Heart left ventricle (tissue), 16 donors: ENCODE data around the gene MOGAT3. TPM values are rescaled to one million over a fixed set of nuclear protein-coding genes. Genes with fewer than 3 reads are reported as not detected.
A peak's percentile ranks its signal among the peaks of the same experiment; 100 is the strongest.

Experiments
- ATAC-seq, 4 donors: fragments of 200-7000 bp; cut with Tn5 transposase; one replicate each; pipeline ENCODE4 v1.9.1; 2020 to 2022; ENCODE audit warnings: moderate library complexity in 4 of 4, mild to moderate bottlenecking in 3 of 4, moderate number of reproducible peaks in 1 of 4
- DNase-seq, 5 donors: peaks; one replicate each; pipeline ENCODE4 v3.0.0-alpha.2; 2020
- H3K27ac ChIP-seq, 12 donors: fragments of 200-600 bp; sonication (generic) in 4 of 12; one replicate each; pipeline versions ENCODE4 v1.5.0 to v1.8.0; 2016 to 2022; ENCODE audit warnings: mild to moderate bottlenecking in 2 of 12
- H3K27me3 ChIP-seq, 9 donors: fragments of 200-600 bp; sonication (generic) in 2 of 9; one replicate each; pipeline versions ENCODE4 v1.5.1 to v1.8.0; 2016 to 2022; ENCODE audit warnings: mild to moderate bottlenecking in 3 of 9
- H3K36me3 ChIP-seq, 9 donors: fragments of 200-600 bp; sonication (generic) in 2 of 9; one replicate each; pipeline versions ENCODE4 v1.5.0 to v1.8.0; 2018 to 2022; ENCODE audit warnings: mild to moderate bottlenecking in 2 of 9
- H3K4me1 ChIP-seq, 12 donors: fragments of 200-600 bp; sonication (generic) in 4 of 12; one replicate each; pipeline versions ENCODE4 v1.5.0 to v1.8.0; 2016 to 2022; ENCODE audit warnings: mild to moderate bottlenecking in 3 of 12
- H3K4me3 ChIP-seq, 12 donors: fragments of 200-600 bp; sonication (generic) in 4 of 12; one replicate each; pipeline versions ENCODE4 v1.5.0 to v1.8.0; 2017 to 2022; ENCODE audit warnings: mild to moderate bottlenecking in 9 of 12, moderate library complexity in 4 of 12
- H3K9me3 ChIP-seq, 12 donors: fragments of 200-600 bp; sonication (generic) in 4 of 12; one replicate each; pipeline versions ENCODE4 v1.5.0 to v1.8.0; 2016 to 2022; ENCODE audit warnings: mild to moderate bottlenecking in 1 of 12
- POLR2A ChIP-seq, 2 donors: fragments of 450-650 bp; IDR thresholded peaks; one replicate each; pipeline ENCODE4 v1.6.1; 2017; ENCODE audit warnings: antibody characterized with exemption in 2 of 2, mild to moderate bottlenecking in 2 of 2, moderate library complexity in 2 of 2
- WGBS, 4 donors: extraction: QIAGEN DNeasy Blood & Tissue Kit in 2 of 4; methylation state at CpG; one replicate each; pipeline versions ENCODE4 v1.1.5 to v1.1.7; 2013 to 2018; 5-methylcytosine and 5-hydroxymethylcytosine counted together
- intact Hi-C, 10 donors: fragments of 100-400 bp; cut with DNase I; formaldehyde crosslinking; loops; one replicate each; pipeline versions ENCODE4 v1.11.1 to v1.14.2; 2022
- polyA plus RNA-seq, 2 donors: library from polyadenylated mRNA; stranded (reverse); fragments of 200-250 nt; gene quantifications; one replicate each; pipeline ENCODE4 v1.2.3, GENCODE V29; 2013
- total RNA-seq, 9 donors: library from RNA; depleted of rRNA in 2 of 9; stranded (reverse); fragments of >200 nt in 2 of 9; fragmentation: NEBNext Ultra II Directional in 3 of 9; extraction: Animal tissue kit (Norgen Biotek cat#: 25700) in 3 of 9; gene quantifications; one replicate each; pipeline versions ENCODE4 v1.1.0 to v1.2.4, GENCODE V29; 2016 to 2023
- TF ChIP-seq, protein P1 (sequence below), 12 donors: fragments of 200-600 bp; sonication (generic) in 4 of 12; IDR thresholded peaks; one replicate each; pipeline versions ENCODE4 v1.5.0 to v1.8.0; 2018 to 2022; ENCODE audit warnings: antibody characterized with exemption in 12 of 12, mild to moderate bottlenecking in 5 of 12
- donor health status: ischemic (EF 13 %, LVEDD 7.1; RV severe dilation, severe dysfunction).
- donor health status: healthy with polysubstance abuse.
- donor health status: DM: no; HTN: yes; CAD: no.
- donor health status: DM: no; HTN: no; CAD: no.
- donor health status: ischemic (EF 25% LVEDD 6.9; RV normal size, moderate dysfunction).
- donor health status: ischemic (EF 25% LVEDD 5.7; RV mildly dilated, moderate dysfunction).
- donor health status: healthy.
- donor health status: DM: yes; HTN: yes; CAD: no.
- donor health status: ischemic (EF 35%, LVEDD 5.7; RV mildly dilated, moderate dysfunction).
- donor health status: nonischemic (EF 11% LVEDD 7.7; RV severe dilation, severe dysfunction).
- donor health status: DM: yes; HTN: yes; CAD: no.
- donor health status: PGD.
- donor health status: ischemic (EF 29% LVEDD 5.4; RV normal size, mild dysfunction).
- donor health status: nonischemic (EF 23%, LVEDD 6.1; RV moderate dilation, normal function).

The MOGAT3 gene
- total and polyA plus RNA-seq, 11 donors: not detected

DNA sequence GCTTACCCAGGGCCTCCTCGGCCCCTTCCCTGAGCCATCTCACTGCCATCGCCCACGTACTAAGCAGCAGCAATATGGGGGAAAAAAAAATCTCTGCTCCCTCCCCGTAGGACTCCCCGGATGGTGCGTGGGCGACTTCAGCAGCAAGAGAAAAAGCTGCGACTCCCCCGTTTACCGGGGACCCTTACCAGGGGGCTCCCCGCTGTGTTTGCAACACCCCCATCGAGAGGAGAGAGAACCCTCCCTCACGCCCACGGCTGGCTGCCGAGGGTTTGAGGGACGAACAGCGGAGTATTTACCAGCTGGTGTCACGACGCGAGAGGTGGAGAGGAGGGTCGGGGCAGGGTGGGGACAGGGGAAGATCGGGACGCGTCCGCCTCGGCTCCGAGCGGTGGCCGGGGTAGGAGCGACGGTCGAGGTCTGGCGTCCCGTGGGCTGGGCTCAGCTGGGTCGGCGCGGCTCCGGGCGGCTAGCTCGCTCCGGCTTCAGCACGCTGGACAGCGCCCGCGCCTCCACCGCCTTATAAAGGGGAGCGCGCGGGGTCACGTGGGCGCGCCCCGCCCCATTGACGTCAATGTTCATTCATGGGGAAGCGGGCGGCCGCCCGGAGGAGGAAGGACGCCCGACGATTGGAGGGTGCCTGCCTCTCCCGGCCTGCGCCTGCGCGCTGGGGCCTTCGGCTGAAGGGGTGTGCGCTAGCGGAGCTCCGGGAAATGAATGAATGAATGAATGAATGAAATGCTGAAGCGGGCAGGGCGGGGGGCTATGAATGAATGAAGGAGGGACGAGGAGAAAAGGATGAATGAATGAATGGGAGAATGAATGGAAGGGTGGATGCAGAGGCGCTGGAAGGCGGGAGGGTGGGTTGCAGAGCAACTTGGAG lies 35.5 kb downstream of the MOGAT3 start, which contains the start of gene VGF:
TSS of gene VGF (minus strand) at position 495 of the 883 bp plus-strand sequence. CDS start 726 bp downstream, outside the sequence.
- intact Hi-C loops: no loop called here
- 2 to 4% (median 3%) methylated on average over 46 to 74 of the region's 74 CpGs for WGBS, 4 donors
- Histone ChIP-seq H3K4me1 (peaks cover 3 to 53% (median 33%) of the 10 kb centered on the region in 12 donors), H3K27ac (no peak within 1 kb of the TSS), H3K36me3 (peaks cover 0 to 5% (median 0%) of the 10 kb centered on the region in 9 donors), H3K4me3 (peak within 1 kb of the TSS in 8 of 12 donors; percentile 10 to 49 (median 33)), H3K9me3 (no peaks in the 10 kb centered on the region), H3K27me3 (peaks cover 50 to 95% (median 74%) of the 10 kb centered on the region in 9 donors)
- DNase-seq (peak; percentile 92 to 97 (median 93)), ATAC-seq (peak; percentile 92 to 97 (median 94))
- TF ChIP-seq POLR2A (IDR thresholded peaks at IDR 0.05): no peak
- TF ChIP-seq, protein P1, sequence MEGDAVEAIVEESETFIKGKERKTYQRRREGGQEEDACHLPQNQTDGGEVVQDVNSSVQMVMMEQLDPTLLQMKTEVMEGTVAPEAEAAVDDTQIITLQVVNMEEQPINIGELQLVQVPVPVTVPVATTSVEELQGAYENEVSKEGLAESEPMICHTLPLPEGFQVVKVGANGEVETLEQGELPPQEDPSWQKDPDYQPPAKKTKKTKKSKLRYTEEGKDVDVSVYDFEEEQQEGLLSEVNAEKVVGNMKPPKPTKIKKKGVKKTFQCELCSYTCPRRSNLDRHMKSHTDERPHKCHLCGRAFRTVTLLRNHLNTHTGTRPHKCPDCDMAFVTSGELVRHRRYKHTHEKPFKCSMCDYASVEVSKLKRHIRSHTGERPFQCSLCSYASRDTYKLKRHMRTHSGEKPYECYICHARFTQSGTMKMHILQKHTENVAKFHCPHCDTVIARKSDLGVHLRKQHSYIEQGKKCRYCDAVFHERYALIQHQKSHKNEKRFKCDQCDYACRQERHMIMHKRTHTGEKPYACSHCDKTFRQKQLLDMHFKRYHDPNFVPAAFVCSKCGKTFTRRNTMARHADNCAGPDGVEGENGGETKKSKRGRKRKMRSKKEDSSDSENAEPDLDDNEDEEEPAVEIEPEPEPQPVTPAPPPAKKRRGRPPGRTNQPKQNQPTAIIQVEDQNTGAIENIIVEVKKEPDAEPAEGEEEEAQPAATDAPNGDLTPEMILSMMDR (IDR thresholded peaks at IDR 0.05): no peak

DNA sequence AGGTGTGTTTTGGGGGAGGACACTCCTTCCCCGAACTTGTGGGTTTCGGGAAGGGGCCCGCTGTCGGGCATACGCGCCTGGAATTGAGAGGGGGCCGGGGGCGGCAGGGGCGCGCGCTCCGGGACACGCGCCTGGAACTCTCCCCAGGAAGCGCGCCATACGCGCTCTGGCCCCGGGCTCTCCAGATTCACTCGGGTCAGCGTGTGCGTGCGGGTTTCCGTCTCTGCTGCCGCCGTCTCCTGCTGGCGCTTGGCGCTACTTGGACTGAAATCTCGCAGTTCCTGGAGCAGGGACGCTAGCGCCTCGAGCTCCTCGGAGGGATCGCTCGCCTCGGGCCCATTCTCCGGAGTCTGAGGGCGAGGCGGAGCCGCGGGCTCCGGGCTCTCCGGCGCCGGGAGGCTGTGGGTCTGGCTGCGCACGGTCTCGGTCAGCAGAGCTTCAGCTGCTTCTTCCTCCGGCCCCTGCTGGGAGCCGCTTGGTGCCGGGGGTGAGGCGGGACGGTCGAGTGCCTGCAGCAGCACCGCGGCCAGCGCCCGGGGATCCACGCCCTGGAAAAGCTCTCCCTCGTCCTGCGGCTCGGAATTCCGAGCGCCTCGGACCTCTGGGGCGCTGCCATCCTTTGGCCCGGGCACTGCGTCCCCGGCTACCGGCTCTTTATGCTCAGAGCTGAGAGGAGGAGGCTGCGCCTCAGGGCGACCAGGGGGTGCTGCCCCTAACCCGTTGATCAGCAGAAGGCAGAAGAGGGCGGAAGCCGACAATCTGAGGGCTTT lies 36.6 kb downstream of the MOGAT3 start:
- 2 to 6% (median 4%) methylated on average over 4 to 75 of the region's 75 CpGs for WGBS, 4 donors
- peak in 3 of 4 donors; percentile 28 to 47 (median 44) for ATAC-seq
- H3K27me3 ChIP-seq: peaks cover 42 to 85% (median 63%) of the 10 kb centered on the region in 9 donors
- H3K27ac ChIP-seq: peak overlapping the region in 1 of 12 donors; percentile 61
- DNase-seq: peak in 3 of 5 donors; percentile 23 to 71 (median 48)
- TF ChIP-seq, protein P1 (IDR thresholded peaks at IDR 0.05): no peak
- TF ChIP-seq POLR2A (IDR thresholded peaks at IDR 0.05): no peak
- peaks cover 0 to 13% (median 3%) of the 10 kb centered on the region in 9 donors for H3K36me3 ChIP-seq
- H3K4me1 ChIP-seq: peaks cover 3 to 45% (median 31%) of the 10 kb centered on the region in 12 donors
- peak overlapping the region in 10 of 12 donors; percentile 16 to 50 (median 36) for H3K4me3 ChIP-seq
- H3K9me3 ChIP-seq: no peaks in the 10 kb centered on the region
- intact Hi-C loops: no loop called here

GRCh38 chr7:101163279-101164070 lies 37.4 kb downstream of the MOGAT3 start:
- Histone ChIP-seq H3K4me3 (peak overlapping the region in 10 of 12 donors; percentile 16 to 50 (median 37)), H3K9me3 (no peaks in the 10 kb centered on the region), H3K4me1 (peaks cover 3 to 45% (median 31%) of the 10 kb centered on the region in 12 donors), H3K36me3 (peaks cover 0 to 21% (median 10%) of the 10 kb centered on the region in 9 donors), H3K27ac (peak overlapping the region in 2 of 12 donors; percentile 24 to 61), H3K27me3 (peaks cover 35 to 77% (median 55%) of the 10 kb centered on the region in 9 donors)
- intact Hi-C loops: no loop called here
- ATAC-seq: no peak
- WGBS, 4 donors: 1 to 4% (median 1%) methylated on average over 45 to 90 of the region's 92 CpGs
- TF ChIP-seq, protein P1 (IDR thresholded peaks at IDR 0.05): no peak
- TF ChIP-seq POLR2A (IDR thresholded peaks at IDR 0.05): no peak
- peak in 1 of 5 donors; percentile 43 for DNase-seq
